Gastrocnemius medialis (tissue), 4 donors: ENCODE results near the gene NR2C2AP. TPM values are rescaled to one million over a fixed set of nuclear protein-coding genes. Genes with fewer than 3 reads are reported as not detected.

Experiments used
- ATAC-seq, 2 donors: fragments of 150-250 bp; one replicate each; pipeline ENCODE4 v1.9.1; 2016
- DNase-seq, 2 donors: peaks; one replicate each; pipeline ENCODE4 v3.0.0-alpha.2; 2019
- H3K27ac ChIP-seq, 4 donors: fragments of 200-600 bp; sonication (generic); 1 replicate in 1 of 4; 2 replicates in 3 of 4; pipeline ENCODE4 v1.5.1; 2016 to 2018; ENCODE audit warnings: mild to moderate bottlenecking in 2 of 4, moderate library complexity in 1 of 4
- H3K27me3 ChIP-seq, 3 donors: fragments of 200-600 bp; sonication (generic) in 2 of 3; 1 replicate in 1 of 3; 2 replicates in 2 of 3; pipeline versions ENCODE4 v1.5.1 to v1.6.0; 2016 to 2019; ENCODE audit warnings: mild to moderate bottlenecking in 1 of 3, moderate library complexity in 1 of 3
- H3K36me3 ChIP-seq, 2 donors: fragments of 200-600 bp; sonication (generic) in 1 of 2; one replicate each; pipeline ENCODE4 v1.5.1; 2017 to 2018
- H3K4me1 ChIP-seq, 2 donors: fragments of 200-600 bp; sonication (generic) in 1 of 2; one replicate each; pipeline ENCODE4 v1.5.1; 2016 to 2017; ENCODE audit warnings: mild to moderate bottlenecking in 2 of 2
- H3K4me3 ChIP-seq, 4 donors: fragments of 200-600 bp; sonication (generic) in 3 of 4; 1 replicate in 1 of 4; 2 replicates in 3 of 4; pipeline ENCODE4 v1.5.1; 2016 to 2019; ENCODE audit warnings: mild to moderate bottlenecking in 2 of 4
- H3K9me3 ChIP-seq, 3 donors: fragments of 200-600 bp; sonication (generic) in 2 of 3; 1 replicate in 1 of 3; 2 replicates in 2 of 3; pipeline ENCODE4 v1.5.1; 2016 to 2019
- CTCF ChIP-seq, 5 experiments: fragments of 450-650 bp in 3 of 5; fragments of 200-600 bp in 2 of 5; sonication (generic) in 2 of 5; IDR thresholded peaks in 4 of 5; conservative IDR thresholded peaks in 1 of 5; 1 replicate in 4 of 5; 2 replicates in 1 of 5; pipeline ENCODE4 v1.5.1; 2016 to 2019; ENCODE audit warnings: antibody characterized with exemption in 5 of 5, mild to moderate bottlenecking in 3 of 5, moderate library complexity in 3 of 5
- POLR2A ChIP-seq, 2 donors: fragments of 450-650 bp; IDR thresholded peaks; one replicate each; pipeline ENCODE4 v1.6.1; 2017; ENCODE audit warnings: antibody characterized with exemption in 2 of 2, mild to moderate bottlenecking in 2 of 2, moderate library complexity in 2 of 2
- in situ Hi-C, 4 donors: fragments of 200-750 bp; cut with MboI; loops; one replicate each; pipeline versions ENCODE4 v1.15.0 to v1.8.0; 2017; ENCODE audit warnings: low sequenced_read_pairs in 4 of 4
- intact Hi-C: fragments of 100-400 bp; cut with DNase I; formaldehyde crosslinking; loops from one replicate; pipeline ENCODE4 v1.15.1; 2023; ENCODE audit warnings: low total_unique reads
- total RNA-seq, 4 donors: library from RNA; depleted of rRNA; stranded (reverse); fragments of >200 nt; gene quantifications; one replicate each; pipeline versions ENCODE4 v1.1.0 to v1.2.3, GENCODE V29; 2016

Gene NR2C2AP
- total RNA-seq, 4 donors from 2014 or later, result 4.7 to 19.0 (median 11.5) TPM

- peak overlapping the region; percentile 84 to 91 (median 88) for H3K27ac ChIP-seq
- DNase-seq (no peak), ATAC-seq (peak in 1 of 2 donors; percentile 2)
- H3K27me3 ChIP-seq, result peaks cover 0 to 2% (median 0%) of the 10 kb centered on the region in 3 donors
- intact Hi-C loops, result loop anchor here (1.0 kb wide), 1 partner anchor 10 kb away; the partner anchor contains the start of genes BORCS8 and RFXANK
- TF ChIP-seq POLR2A (IDR thresholded peaks at IDR 0.05) (no peak), CTCF (IDR thresholded peaks at IDR 0.05 in 4 of 5, conservative IDR thresholded peaks at IDR 0.05 in 1 of 5) (no peak)
- H3K9me3 ChIP-seq, result no peaks in the 10 kb centered on the region
- in situ Hi-C loops, result no loop called here
- peaks cover 6 to 9% of the 10 kb centered on the region in 2 donors for H3K4me1 ChIP-seq
- H3K36me3 ChIP-seq, result peaks cover 0 to 30% of the 10 kb centered on the region in 2 donors
- peak overlapping the region; percentile 55 to 82 (median 77) for H3K4me3 ChIP-seq
Observed at GRCh38 chr19:19202707-19203011, 555 bp downstream of the NR2C2AP start.

GRCh38 chr19:19201697-19202630 is 1.2 kb downstream of the NR2C2AP start:
- Histone ChIP-seq H3K4me3 (peak overlapping the region; percentile 55 to 82 (median 77)), H3K36me3 (peaks cover 0 to 37% of the 10 kb centered on the region in 2 donors)

GRCh38 chr19:19193926-19194325 is 9.3 kb downstream of the NR2C2AP start:
- in situ Hi-C loops, result no loop called here
- Histone ChIP-seq H3K4me3 (peak overlapping the region in 3 of 4 donors; percentile 83 to 99 (median 88)), H3K27me3 (no peaks in the 10 kb centered on the region), H3K36me3 (peaks cover 0 to 24% of the 10 kb centered on the region in 2 donors), H3K4me1 (peaks cover 30 to 44% of the 10 kb centered on the region in 2 donors), H3K27ac (peak overlapping the region; percentile 99 to 100 (median 100)), H3K9me3 (no peaks in the 10 kb centered on the region)
- intact Hi-C loops, result loop anchor here (2.0 to 10.0 kb wide), 4 partner anchors 57 to 211 kb away; partner anchors contain the start of genes GATAD2A, MAU2, SLC25A42 and SUGP1
- no peak for ATAC-seq
- no peak for DNase-seq
- TF ChIP-seq POLR2A (IDR thresholded peaks at IDR 0.05) (no peak), CTCF (IDR thresholded peaks at IDR 0.05 in 4 of 5, conservative IDR thresholded peaks at IDR 0.05 in 1 of 5) (no peak)

More at GRCh38 chr19:19201697-19202630, 1.2 kb downstream of the NR2C2AP start:
- intact Hi-C loops (no loop called here), in situ Hi-C loops (no loop called here)
- Histone ChIP-seq H3K27me3 (peaks cover 0 to 2% (median 0%) of the 10 kb centered on the region in 3 donors), H3K27ac (peak overlapping the region; percentile 84 to 91 (median 88)), H3K9me3 (no peaks in the 10 kb centered on the region), H3K4me1 (peaks cover 6 to 9% of the 10 kb centered on the region in 2 donors)
- no peak for ATAC-seq
- TF ChIP-seq CTCF (IDR thresholded peaks at IDR 0.05 in 4 of 5, conservative IDR thresholded peaks at IDR 0.05 in 1 of 5), result no peak
- TF ChIP-seq POLR2A (IDR thresholded peaks at IDR 0.05), result no peak
- no peak for DNase-seq

- peaks cover 30 to 44% of the 10 kb centered on the region in 2 donors for H3K4me1 ChIP-seq
- in situ Hi-C loops, result no loop called here
- intact Hi-C loops, result loop anchor here (1.0 to 10.0 kb wide), 6 partner anchors 10 to 323 kb away; partner anchors contain the start of genes GATAD2A, MAU2, NDUFA13 and NR2C2AP
Observed at GRCh38 chr19:19192910-19193423, 10.2 kb downstream of the NR2C2AP start.

More at GRCh38 chr19:19192910-19193423, 10.2 kb downstream of the NR2C2AP start:
- H3K9me3 ChIP-seq, result no peaks in the 10 kb centered on the region
- peak overlapping the region; percentile 99 to 100 (median 100) for H3K27ac ChIP-seq
- ATAC-seq (no peak), DNase-seq (no peak)
- H3K4me3 ChIP-seq, result peak overlapping the region; percentile 83 to 99 (median 86)
- H3K36me3 ChIP-seq, result peaks cover 0 to 15% of the 10 kb centered on the region in 2 donors
- TF ChIP-seq POLR2A (IDR thresholded peaks at IDR 0.05), result no peak
- no peak for TF ChIP-seq CTCF (IDR thresholded peaks at IDR 0.05 in 4 of 5, conservative IDR thresholded peaks at IDR 0.05 in 1 of 5)
- no peaks in the 10 kb centered on the region for H3K27me3 ChIP-seq
